DMS 273 (cell line): Measurements from ENCODE around the gene GINM1.

ENCODE experiments used
- DNase-seq: peaks from one replicate; lab custom pipeline; 2025; ENCODE audit not compliant: unreplicated experiment; lab: John Stamatoyannopoulos, UW

GINM1 gene

GRCh38 chr6:149592983-149593382 is 26.8 kb downstream of the GINM1 start:
- DNase-seq = no peak

GRCh38 chr6:149593408-149593807 is 27.2 kb downstream of the GINM1 start:
- DNase-seq = no peak

- no peak for DNase-seq
Observed at GRCh38 chr6:149600508-149600907, 34.3 kb downstream of the GINM1 start.

GRCh38 chr6:149608381-149608982 is 42.3 kb downstream of the GINM1 start:
- no peak for DNase-seq

- no peak for DNase-seq
Observed at GRCh38 chr6:149614337-149614736, 48.2 kb downstream of the GINM1 start.

GRCh38 chr6:149615805-149616204 is 49.6 kb downstream of the GINM1 start:
- DNase-seq = no peak

- DNase-seq = no peak
Observed at GRCh38 chr6:149627672-149628071, 61.5 kb downstream of the GINM1 start.

GRCh38 chr6:149628875-149629510 is 62.8 kb downstream of the GINM1 start:
- no peak for DNase-seq

- no peak for DNase-seq
Observed at GRCh38 chr6:149634315-149634714, 68.1 kb downstream of the GINM1 start.

- DNase-seq = peak; percentile 8
Observed at GRCh38 chr6:149636124-149636523, 69.9 kb downstream of the GINM1 start.
